ENCODE measurements around the gene C2orf74.

- TF ChIP-seq CTCF (IDR thresholded peaks at IDR 0.05) (no peak), EP300 (IDR thresholded peaks at IDR 0.05; ENCODE audit: low read depth) (no peak), POLR2A (IDR thresholded peaks at IDR 0.05) (no peak), POLR2AphosphoS5 (IDR thresholded peaks at IDR 0.05) (no peak)
Measured at GRCh38 chr2:61180686-61181085, 18.7 kb downstream of the C2orf74 start.

Data from transverse colon (tissue), 4 donors.